Endothelial cell (in vitro differentiated cells): Measurements from ENCODE around the gene PDE4D. TPM values are rescaled to one million over a fixed set of nuclear protein-coding genes. Genes with fewer than 3 reads are reported as not detected.

Experiments used
- DNase-seq: peaks from one replicate; pipeline ENCODE4 v3.0.0; 2021; ENCODE audit warnings: low spot score
- H3K27ac Mint-ChIP-seq: one replicate; pipeline ENCODE4 v1.8.0; 2021; ENCODE audit warnings: mixed read lengths, inconsistent platforms; ENCODE audit not compliant: unreplicated experiment
- H3K27me3 Mint-ChIP-seq: one replicate; pipeline ENCODE4 v1.8.0; 2021; ENCODE audit warnings: mild to moderate bottlenecking, moderate library complexity, mixed read lengths, inconsistent platforms; ENCODE audit not compliant: unreplicated experiment
- H3K36me3 Mint-ChIP-seq: one replicate; pipeline ENCODE4 v1.8.0; 2021; ENCODE audit warnings: mild to moderate bottlenecking, low read depth, mixed read lengths, inconsistent platforms; ENCODE audit not compliant: unreplicated experiment
- H3K4me1 Mint-ChIP-seq: one replicate; pipeline ENCODE4 v1.8.0; 2021; ENCODE audit warnings: mild to moderate bottlenecking, mixed read lengths, inconsistent platforms; ENCODE audit not compliant: unreplicated experiment
- H3K4me3 Mint-ChIP-seq: one replicate; pipeline ENCODE4 v1.8.0; 2021; ENCODE audit warnings: mild to moderate bottlenecking, mixed read lengths, inconsistent platforms; ENCODE audit not compliant: unreplicated experiment
- H3K9me3 Mint-ChIP-seq: one replicate; pipeline ENCODE4 v1.8.0; 2021; ENCODE audit warnings: mixed read lengths, inconsistent platforms; ENCODE audit not compliant: unreplicated experiment
- total RNA-seq: library from RNA; stranded (reverse); fragmentation: NEBNext Ultra II Directional; extraction: Animal tissue kit (Norgen Biotek cat#: 25700); gene quantifications from one replicate; pipeline ENCODE4 v1.2.1, GENCODE V29; 2021; ENCODE audit not compliant: unreplicated experiment
- TF ChIP-seq, protein P1 (sequence below): fragments of 200-600 bp; sonication (generic); IDR thresholded peaks from one replicate; pipeline ENCODE4 v1.5.0; 2021; ENCODE audit warnings: antibody characterized with exemption; ENCODE audit not compliant: unreplicated experiment

The PDE4D gene
- total RNA-seq, 1 donor from 2014 or later = 9.4 TPM

DNA sequence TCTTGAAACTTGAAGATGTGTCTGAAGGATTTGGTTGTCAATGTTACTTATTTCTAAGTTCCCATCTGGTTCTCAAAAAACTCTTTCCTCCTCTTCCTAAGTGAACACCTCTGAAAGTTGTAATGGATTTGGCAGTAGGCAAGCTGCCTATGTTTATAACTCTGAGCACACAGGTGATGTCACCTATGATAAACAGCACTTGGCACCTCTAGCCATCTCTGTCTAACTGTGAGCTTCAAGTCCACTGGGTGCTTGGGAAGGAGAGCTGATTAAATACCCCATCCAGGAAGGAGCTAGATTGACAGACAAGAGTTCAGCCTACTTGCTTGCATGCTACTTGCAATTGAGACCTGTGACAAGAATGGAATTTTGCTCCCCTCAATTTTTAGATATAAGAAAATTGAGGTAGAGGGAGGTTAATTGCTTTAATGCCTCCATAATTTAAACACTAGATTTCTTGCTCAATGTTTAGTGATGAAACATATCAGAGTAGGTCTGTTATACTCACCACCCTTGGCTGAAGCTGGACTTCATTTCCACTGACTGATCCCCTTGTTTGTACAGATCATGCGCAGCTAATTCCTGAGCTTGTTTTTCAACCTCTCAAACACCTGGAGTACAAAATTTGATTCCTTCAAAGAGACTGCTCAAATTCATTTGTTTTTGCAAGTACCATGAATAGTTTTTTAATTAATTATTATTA lies 49.9 kb downstream of the PDE4D start:
- H3K4me3 Mint-ChIP-seq = no peak overlapping the region
- TF ChIP-seq, protein P1, sequence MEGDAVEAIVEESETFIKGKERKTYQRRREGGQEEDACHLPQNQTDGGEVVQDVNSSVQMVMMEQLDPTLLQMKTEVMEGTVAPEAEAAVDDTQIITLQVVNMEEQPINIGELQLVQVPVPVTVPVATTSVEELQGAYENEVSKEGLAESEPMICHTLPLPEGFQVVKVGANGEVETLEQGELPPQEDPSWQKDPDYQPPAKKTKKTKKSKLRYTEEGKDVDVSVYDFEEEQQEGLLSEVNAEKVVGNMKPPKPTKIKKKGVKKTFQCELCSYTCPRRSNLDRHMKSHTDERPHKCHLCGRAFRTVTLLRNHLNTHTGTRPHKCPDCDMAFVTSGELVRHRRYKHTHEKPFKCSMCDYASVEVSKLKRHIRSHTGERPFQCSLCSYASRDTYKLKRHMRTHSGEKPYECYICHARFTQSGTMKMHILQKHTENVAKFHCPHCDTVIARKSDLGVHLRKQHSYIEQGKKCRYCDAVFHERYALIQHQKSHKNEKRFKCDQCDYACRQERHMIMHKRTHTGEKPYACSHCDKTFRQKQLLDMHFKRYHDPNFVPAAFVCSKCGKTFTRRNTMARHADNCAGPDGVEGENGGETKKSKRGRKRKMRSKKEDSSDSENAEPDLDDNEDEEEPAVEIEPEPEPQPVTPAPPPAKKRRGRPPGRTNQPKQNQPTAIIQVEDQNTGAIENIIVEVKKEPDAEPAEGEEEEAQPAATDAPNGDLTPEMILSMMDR = no peak
- H3K36me3 Mint-ChIP-seq = no peaks in the 10 kb centered on the region
- no peak for DNase-seq
- H3K4me1 Mint-ChIP-seq = peaks cover 7% of the 10 kb centered on the region
- H3K9me3 Mint-ChIP-seq = no peaks in the 10 kb centered on the region
- H3K27me3 Mint-ChIP-seq = peaks cover 4% of the 10 kb centered on the region
- H3K27ac Mint-ChIP-seq = no peak overlapping the region

DNA sequence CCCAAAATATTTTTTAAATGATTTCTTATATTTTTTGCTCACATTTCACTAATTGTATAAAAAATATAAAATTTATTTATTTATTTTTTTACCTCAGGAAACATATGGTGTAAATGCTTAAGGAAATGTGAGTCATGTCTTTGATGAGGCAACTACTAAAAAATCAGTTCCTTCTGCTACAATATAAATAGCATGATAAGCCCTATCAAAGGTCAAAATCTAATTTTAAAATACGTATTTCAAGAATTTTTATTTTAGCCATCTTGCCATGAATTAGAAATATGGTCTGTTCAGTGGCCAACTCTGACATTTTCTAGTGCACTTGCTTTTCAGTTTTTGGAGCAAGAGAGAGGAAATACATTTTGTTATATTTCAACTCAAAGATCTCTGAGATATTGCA lies 50.5 kb downstream of the PDE4D start:
- peaks cover 7% of the 10 kb centered on the region for H3K4me1 Mint-ChIP-seq
- H3K4me3 Mint-ChIP-seq = no peak overlapping the region
- no peaks in the 10 kb centered on the region for H3K9me3 Mint-ChIP-seq
- DNase-seq = no peak
- H3K27ac Mint-ChIP-seq = no peak overlapping the region
- TF ChIP-seq, protein P1 = no peak
- peaks cover 4% of the 10 kb centered on the region for H3K27me3 Mint-ChIP-seq
- no peaks in the 10 kb centered on the region for H3K36me3 Mint-ChIP-seq

DNA sequence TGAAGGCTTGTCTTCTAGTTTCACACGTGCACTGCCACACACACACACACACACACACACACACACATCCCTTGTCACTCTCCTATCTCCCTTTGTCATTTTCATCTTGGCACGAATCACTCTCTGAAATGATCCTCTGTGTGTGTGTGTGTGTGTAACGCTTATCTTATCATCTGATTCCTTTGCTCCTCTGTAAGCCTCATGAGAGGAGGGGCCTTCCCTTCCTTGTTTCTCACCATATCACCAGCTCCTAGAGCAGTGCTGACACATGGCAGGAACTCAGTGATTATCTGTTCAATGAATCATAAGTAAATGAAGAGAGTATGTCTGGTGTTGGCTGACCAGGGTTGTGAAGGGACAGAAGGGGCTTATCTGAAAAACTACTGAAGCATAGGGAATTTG lies 53.3 kb downstream of the PDE4D start:
- DNase-seq = no peak
- H3K4me3 Mint-ChIP-seq = no peak overlapping the region
- TF ChIP-seq, protein P1 = no peak
- H3K4me1 Mint-ChIP-seq = peaks cover 7% of the 10 kb centered on the region
- no peaks in the 10 kb centered on the region for H3K9me3 Mint-ChIP-seq
- peaks cover 4% of the 10 kb centered on the region for H3K27me3 Mint-ChIP-seq
- H3K36me3 Mint-ChIP-seq = no peaks in the 10 kb centered on the region
- no peak overlapping the region for H3K27ac Mint-ChIP-seq

DNA sequence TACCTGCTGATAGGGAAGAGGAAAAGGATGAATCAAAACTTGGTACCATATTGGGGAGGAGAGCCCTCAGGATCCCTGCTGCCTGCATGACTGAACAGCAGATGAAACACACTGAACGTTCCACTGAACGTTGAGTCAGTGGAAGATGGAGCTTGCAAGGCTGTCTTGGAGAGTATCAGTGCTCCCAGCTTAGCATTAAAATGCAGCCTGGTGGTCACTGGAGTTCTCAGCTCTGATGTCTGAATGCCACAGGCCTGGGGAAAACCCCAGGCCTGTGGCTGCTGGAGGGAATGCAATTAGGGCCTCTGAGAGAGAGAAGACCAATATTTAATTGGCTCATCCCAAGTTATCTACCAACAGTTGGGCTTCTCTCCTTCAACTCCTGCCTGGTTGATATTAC lies 54.5 kb downstream of the PDE4D start:
- no peak for DNase-seq
- peaks cover 7% of the 10 kb centered on the region for H3K4me1 Mint-ChIP-seq
- peaks cover 4% of the 10 kb centered on the region for H3K27me3 Mint-ChIP-seq
- no peaks in the 10 kb centered on the region for H3K9me3 Mint-ChIP-seq
- no peaks in the 10 kb centered on the region for H3K36me3 Mint-ChIP-seq
- TF ChIP-seq, protein P1 = no peak
- H3K27ac Mint-ChIP-seq = no peak overlapping the region
- H3K4me3 Mint-ChIP-seq = no peak overlapping the region

DNA sequence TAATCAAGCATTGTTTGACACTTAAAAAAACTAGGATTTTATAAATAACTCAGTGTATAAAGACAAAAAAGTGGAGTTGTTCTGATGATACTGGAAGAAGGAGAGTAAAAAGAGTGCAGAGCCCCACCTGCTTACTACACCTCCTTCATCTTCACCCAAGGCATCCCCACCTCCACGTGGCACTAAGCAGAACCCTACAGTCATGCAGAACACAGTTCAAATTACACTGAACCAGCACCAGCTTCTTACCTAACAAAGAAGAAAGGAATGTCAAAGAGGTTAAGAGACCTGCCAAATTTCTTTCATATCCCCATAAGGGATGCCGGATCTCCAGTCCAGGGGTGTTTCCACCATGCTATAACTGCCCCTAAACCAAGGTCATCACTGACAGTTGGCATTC lies 55.5 kb downstream of the PDE4D start:
- DNase-seq = no peak
- H3K4me1 Mint-ChIP-seq = peaks cover 9% of the 10 kb centered on the region
- no peaks in the 10 kb centered on the region for H3K36me3 Mint-ChIP-seq
- no peak overlapping the region for H3K27ac Mint-ChIP-seq
- H3K9me3 Mint-ChIP-seq = no peaks in the 10 kb centered on the region
- H3K4me3 Mint-ChIP-seq = no peak overlapping the region
- H3K27me3 Mint-ChIP-seq = peaks cover 4% of the 10 kb centered on the region
- TF ChIP-seq, protein P1 = no peak
